ENCODE data around the gene NAA80. TPM values are rescaled to one million over a fixed set of nuclear protein-coding genes. Genes with fewer than 3 reads are reported as not detected.

The NAA80 gene
- polyA plus RNA-seq (4.6 and 5.3 TPM in 2 replicates), polyA minus RNA-seq (7.1 and 8.6 TPM in 2 replicates)

- no peaks in the 10 kb centered on the region for H4K20me1 ChIP-seq (ENCODE audit: insufficient read depth)
- no peaks in the 10 kb centered on the region for H3K9me3 ChIP-seq (ENCODE audit: low read length)
- H3F3A ChIP-seq (ENCODE audit: insufficient read depth, low read length, poor library complexity, severe bottlenecking): no peaks in the 10 kb centered on the region
- no peaks in the 10 kb centered on the region for H3K27me3 ChIP-seq (ENCODE audit: insufficient read depth, low read depth, low read length)
- H3K9me2 ChIP-seq (ENCODE audit: insufficient read depth, low read length): no peaks in the 10 kb centered on the region
- H3K9ac ChIP-seq (ENCODE audit: low read length): peak within 1 kb of the TSS; percentile 86
- H3K79me2 ChIP-seq (replicated peaks; ENCODE audit: insufficient read depth, low read length): no peaks in the 10 kb centered on the region
- peak within 1 kb of the TSS; percentile 65 for H2AFZ ChIP-seq (ENCODE audit: low read depth, low read length)
- TF ChIP-seq SMC3 (conservative IDR thresholded peaks at IDR 0.05; ENCODE audit: poor library complexity): peak; percentile 45
- TF ChIP-seq RAD21 (conservative IDR thresholded peaks at IDR 0.05): no peak
- TF ChIP-seq CTCF (IDR thresholded peaks at IDR 0.05; ENCODE audit: poor library complexity, severe bottlenecking): peak; percentile 73
- no peak for TF ChIP-seq EP300 (conservative IDR thresholded peaks at IDR 0.05; ENCODE audit: poor library complexity, severe bottlenecking)
- peak; percentile 45 for TF ChIP-seq TAF1 (IDR thresholded peaks at IDR 0.05; ENCODE audit: low read depth)
- no peak for TF ChIP-seq REST (IDR thresholded peaks at IDR 0.05; ENCODE audit: borderline replicate concordance)
- peak; percentile 88 for TF ChIP-seq POLR2AphosphoS5 (IDR thresholded peaks at IDR 0.05)
- TF ChIP-seq EZH2 (IDR thresholded peaks at IDR 0.05; ENCODE audit: borderline replicate concordance, insufficient read depth, low read length, poor library complexity, severe bottlenecking): no peak
- TF ChIP-seq MXI1 (conservative IDR thresholded peaks at IDR 0.05; ENCODE audit: poor library complexity, severe bottlenecking): peak; percentile 90
- H3K36me3 ChIP-seq (ENCODE audit: insufficient read depth, low read length): no peaks in the 10 kb centered on the region
- peak within 1 kb of the TSS; percentile 80 for H3K4me2 ChIP-seq (ENCODE audit: low read length)
- H3K27ac ChIP-seq (ENCODE audit: low read length): peak within 1 kb of the TSS; percentile 68
- peak within 1 kb of the TSS; percentile 78 for H3K4me3 ChIP-seq (ENCODE audit: low read length)
Observed at GRCh38 chr3:50298836-50299637, at the start of gene NAA80, which contains the start of gene HYAL3. Gene NAA80 (minus strand): TSS chr3:50299405. CDS start chr3:50297463, 1,942 bp downstream. Gene HYAL3 (minus strand): TSS chr3:50299405. CDS start chr3:50295602, 3,803 bp downstream.

- TF ChIP-seq SMC3 (conservative IDR thresholded peaks at IDR 0.05; ENCODE audit: poor library complexity) (peak; percentile 90), REST (IDR thresholded peaks at IDR 0.05; ENCODE audit: borderline replicate concordance) (no peak), TAF1 (IDR thresholded peaks at IDR 0.05; ENCODE audit: low read depth) (no peak), RAD21 (conservative IDR thresholded peaks at IDR 0.05) (peak; percentile 84), CTCF (IDR thresholded peaks at IDR 0.05; ENCODE audit: poor library complexity, severe bottlenecking) (peak; percentile 80), MXI1 (conservative IDR thresholded peaks at IDR 0.05; ENCODE audit: poor library complexity, severe bottlenecking) (peak; percentile 30)
- Histone ChIP-seq H3K79me2 (replicated peaks; ENCODE audit: insufficient read depth, low read length) (peaks cover 7% of the 10 kb centered on the region), H3K36me3 (ENCODE audit: insufficient read depth, low read length) (no peaks in the 10 kb centered on the region), H3F3A (ENCODE audit: insufficient read depth, low read length, poor library complexity, severe bottlenecking) (no peaks in the 10 kb centered on the region), H3K4me3 (ENCODE audit: low read length) (no peak overlapping the region), H2AFZ (ENCODE audit: low read depth, low read length) (no peak overlapping the region), H3K27ac (ENCODE audit: low read length) (no peak overlapping the region), H4K20me1 (ENCODE audit: insufficient read depth) (no peaks in the 10 kb centered on the region), H3K27me3 (ENCODE audit: insufficient read depth, low read depth, low read length) (peaks cover 16% of the 10 kb centered on the region), H3K9ac (ENCODE audit: low read length) (peak overlapping the region; percentile 19), H3K9me2 (ENCODE audit: insufficient read depth, low read length) (no peaks in the 10 kb centered on the region), H3K4me2 (ENCODE audit: low read length) (no peak overlapping the region), H3K9me3 (ENCODE audit: low read length) (no peaks in the 10 kb centered on the region)
Observed at GRCh38 chr3:50347187-50347813, 48.1 kb upstream of the NAA80 start.

Measured in neural cell (in vitro differentiated cells).